Memory B cell (primary cell): ENCODE measurements around the gene FABP7.
"Not testable (repeated sequence)": the region's sequence is repeated elsewhere in the genome, so short reads cannot be mapped to it uniquely, and the experiment has no call there.

Experiments
- ATAC-seq: fragments of 150-1000 bp; cut with Tn5 transposase; 2 replicates; pipeline ENCODE4 v1.10.0; 2021; ENCODE audit warnings: low read depth, mild to moderate bottlenecking, moderate library complexity
- DNase-seq, 2 donors: peaks; one replicate each; pipeline ENCODE4 v3.0.0; 2022; ENCODE audit warnings: low spot score in 2 of 2
- H3K27ac Mint-ChIP-seq: one replicate; pipeline ENCODE4 v1.8.0; 2022; ENCODE audit warnings: mild to moderate bottlenecking, moderate library complexity, mixed read lengths
- H3K27me3 Mint-ChIP-seq: one replicate; pipeline ENCODE4 v1.8.0; 2022; ENCODE audit warnings: mixed read lengths
- H3K36me3 Mint-ChIP-seq: one replicate; pipeline ENCODE4 v1.8.0; 2022; ENCODE audit warnings: mild to moderate bottlenecking, mixed read lengths
- H3K4me1 Mint-ChIP-seq: one replicate; pipeline ENCODE4 v1.8.0; 2022; ENCODE audit warnings: mixed read lengths
- H3K4me3 Mint-ChIP-seq: one replicate; pipeline ENCODE4 v1.8.0; 2022; ENCODE audit warnings: mild to moderate bottlenecking, moderate library complexity, mixed read lengths
- H3K9me3 Mint-ChIP-seq: one replicate; pipeline ENCODE4 v1.8.0; 2022; ENCODE audit warnings: mixed read lengths

FABP7 gene

DNA sequence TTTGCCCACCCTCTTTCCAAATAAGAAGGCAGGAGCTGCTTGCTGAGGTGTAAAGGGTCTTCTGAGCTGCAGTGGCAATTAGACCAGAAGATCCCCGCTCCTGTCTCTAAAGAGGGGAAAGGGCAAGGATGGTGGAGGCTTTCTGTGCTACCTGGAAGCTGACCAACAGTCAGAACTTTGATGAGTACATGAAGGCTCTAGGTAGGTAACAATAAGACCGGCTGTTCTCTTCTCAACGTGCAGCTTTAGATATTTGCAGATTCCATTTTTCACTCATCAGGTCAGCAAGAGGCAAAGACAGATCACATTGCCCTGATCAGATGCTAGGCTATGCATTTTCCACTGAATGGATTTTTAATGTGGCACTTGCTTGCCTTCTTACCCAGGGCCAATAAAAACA lies at the start of gene FABP7:
FABP7 (plus strand) TSS at position 50 of the 400 bp plus-strand sequence; CDS start at position 129, 79 bp downstream.
- ATAC-seq (no peak), DNase-seq (no peak)
- no peak within 1 kb of the TSS for H3K4me3 Mint-ChIP-seq
- H3K27ac Mint-ChIP-seq, result no peak within 1 kb of the TSS
- peaks cover 6% of the 10 kb centered on the region for H3K9me3 Mint-ChIP-seq
- no peaks in the 10 kb centered on the region for H3K27me3 Mint-ChIP-seq
- H3K36me3 Mint-ChIP-seq, result no peaks in the 10 kb centered on the region
- H3K4me1 Mint-ChIP-seq, result no peaks in the 10 kb centered on the region

DNA sequence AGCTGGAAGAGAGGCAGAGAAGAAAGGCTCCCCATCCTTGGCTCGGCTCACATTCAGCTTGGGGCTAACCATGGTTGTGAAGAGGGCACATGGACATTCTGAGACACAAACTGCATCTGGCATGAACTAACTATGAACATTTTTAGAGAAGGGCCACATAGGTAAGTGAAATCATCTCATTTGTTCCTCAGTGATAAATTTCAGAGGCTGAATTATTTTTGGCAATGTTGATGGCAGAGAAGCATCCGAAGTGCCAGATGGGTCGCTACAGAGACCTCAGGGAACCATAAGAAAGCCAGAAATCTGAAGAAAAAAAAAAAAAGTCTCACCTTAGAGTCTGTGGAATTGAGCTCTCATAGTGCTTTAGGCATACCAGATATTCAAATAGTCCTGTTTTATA lies 49.2 kb upstream of the FABP7 start:
- peaks cover 6% of the 10 kb centered on the region for H3K27me3 Mint-ChIP-seq
- ATAC-seq (no peak), DNase-seq (no peak)
- H3K4me1 Mint-ChIP-seq, result no peaks in the 10 kb centered on the region
- no peak overlapping the region for H3K27ac Mint-ChIP-seq
- no peak overlapping the region for H3K4me3 Mint-ChIP-seq
- H3K9me3 Mint-ChIP-seq, result no peaks in the 10 kb centered on the region
- no peaks in the 10 kb centered on the region for H3K36me3 Mint-ChIP-seq

DNA sequence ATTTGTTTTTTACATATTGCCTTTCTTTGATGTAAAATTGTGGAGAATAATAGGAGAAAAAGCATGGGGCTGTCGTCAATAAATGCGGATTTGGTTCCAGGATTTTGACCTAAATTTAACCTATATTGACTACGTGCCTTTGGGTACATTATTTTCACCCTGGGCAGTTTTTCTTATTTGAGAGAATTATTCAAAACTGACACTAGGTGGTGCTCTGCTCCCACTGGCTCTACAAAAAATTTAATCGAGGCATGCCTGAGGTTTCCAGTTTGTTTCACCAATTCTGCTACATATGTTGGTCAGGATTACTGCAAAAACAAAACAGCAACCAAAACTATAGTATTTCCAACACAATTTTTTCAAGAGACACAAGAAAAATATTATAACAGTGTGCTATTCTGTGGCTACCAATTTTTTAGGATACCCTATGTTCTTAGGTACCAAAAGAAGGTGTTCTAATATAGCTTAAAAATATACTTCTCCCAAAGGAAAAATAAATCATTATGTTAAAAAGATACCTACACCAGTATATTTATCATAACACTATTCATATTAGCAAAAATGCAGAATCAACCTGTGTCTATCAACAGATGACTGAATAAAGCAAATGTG lies 48.6 kb upstream of the FABP7 start:
- Mint-ChIP-seq H3K27ac (no peak overlapping the region), H3K4me3 (no peak overlapping the region), H3K27me3 (peaks cover 6% of the 10 kb centered on the region), H3K4me1 (no peaks in the 10 kb centered on the region), H3K9me3 (no peaks in the 10 kb centered on the region), H3K36me3 (no peaks in the 10 kb centered on the region)
- ATAC-seq (no peak), DNase-seq (no peak)

DNA sequence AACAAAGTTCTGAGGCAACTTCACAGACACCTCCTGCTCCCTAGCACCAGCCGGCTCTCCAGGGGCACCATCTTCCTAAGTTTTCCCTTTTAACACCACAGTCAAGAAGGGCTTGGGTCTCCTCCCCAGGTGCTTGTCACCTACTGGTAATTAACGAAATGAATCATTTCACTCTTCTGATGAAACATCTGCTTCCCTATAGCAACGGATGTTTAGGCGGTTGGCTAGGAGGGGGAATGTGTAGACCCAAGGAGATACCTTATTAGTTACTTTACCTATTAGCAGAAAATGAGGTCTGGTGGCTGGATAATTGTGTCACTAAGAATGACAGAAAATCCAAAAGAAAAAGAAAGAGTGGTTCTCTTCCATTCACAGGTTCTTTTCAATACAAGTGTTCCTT lies 46.3 kb upstream of the FABP7 start:
- Mint-ChIP-seq H3K27ac (no peak overlapping the region), H3K4me3 (no peak overlapping the region), H3K9me3 (no peaks in the 10 kb centered on the region), H3K36me3 (no peaks in the 10 kb centered on the region), H3K4me1 (no peaks in the 10 kb centered on the region), H3K27me3 (peaks cover 6% of the 10 kb centered on the region)
- ATAC-seq, result no peak
- no peak for DNase-seq

DNA sequence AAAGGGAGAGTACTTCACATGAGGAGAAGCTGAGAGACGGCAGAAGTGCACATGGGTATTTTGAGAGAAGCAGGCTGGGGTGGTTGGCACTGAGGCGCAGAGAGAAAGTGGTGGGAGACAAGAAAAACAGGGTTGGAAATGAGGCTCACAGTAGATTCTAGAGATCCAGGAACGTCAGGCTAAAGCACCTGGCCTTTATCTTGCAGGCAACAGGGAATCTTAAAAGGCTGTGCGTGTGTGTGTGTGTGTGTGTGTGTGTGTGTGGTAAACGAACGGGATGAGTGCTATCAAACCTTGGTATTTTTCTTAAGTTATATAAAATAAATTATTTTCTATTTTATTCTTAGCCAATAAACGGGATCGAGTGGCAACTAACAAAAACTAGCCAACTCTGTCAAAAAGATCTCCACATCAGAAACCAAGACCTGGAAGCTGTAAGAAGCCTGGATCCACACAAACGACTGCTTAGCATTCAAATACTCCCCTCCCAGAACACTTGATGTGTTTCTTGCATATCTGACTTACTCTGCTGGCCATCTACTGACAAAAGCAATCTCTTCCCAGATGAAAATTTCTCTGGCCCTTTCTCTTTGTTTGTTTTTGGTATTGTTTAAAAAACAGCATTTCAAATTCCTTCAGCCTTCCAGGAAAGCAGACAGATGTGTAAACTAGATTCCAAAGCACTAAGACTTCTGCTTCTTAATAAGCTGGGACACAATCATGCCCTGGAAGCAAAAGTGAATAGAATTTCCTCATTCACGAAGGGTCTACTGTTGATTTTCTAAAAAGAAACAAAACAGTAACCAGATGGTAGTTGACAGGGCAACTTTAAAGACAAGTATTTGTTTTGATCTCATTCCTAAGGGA lies 44.8 kb upstream of the FABP7 start:
- no peak overlapping the region for H3K27ac Mint-ChIP-seq
- H3K4me1 Mint-ChIP-seq, result no peaks in the 10 kb centered on the region
- DNase-seq (no peak), ATAC-seq (no peak)
- no peaks in the 10 kb centered on the region for H3K36me3 Mint-ChIP-seq
- no peaks in the 10 kb centered on the region for H3K9me3 Mint-ChIP-seq
- H3K27me3 Mint-ChIP-seq, result peaks cover 6% of the 10 kb centered on the region
- no peak overlapping the region for H3K4me3 Mint-ChIP-seq

- DNase-seq, result no peak
- no peaks in the 10 kb centered on the region for H3K9me3 Mint-ChIP-seq
- no peaks in the 10 kb centered on the region for H3K36me3 Mint-ChIP-seq
- no peak for ATAC-seq
- H3K4me3 Mint-ChIP-seq, result no peak overlapping the region
- peaks cover 5% of the 10 kb centered on the region for H3K27me3 Mint-ChIP-seq
- H3K27ac Mint-ChIP-seq, result no peak overlapping the region
- no peaks in the 10 kb centered on the region for H3K4me1 Mint-ChIP-seq
These were observed 43.9 kb upstream of the FABP7 start for GRCh38 chr6:122735582-122735981.

DNA sequence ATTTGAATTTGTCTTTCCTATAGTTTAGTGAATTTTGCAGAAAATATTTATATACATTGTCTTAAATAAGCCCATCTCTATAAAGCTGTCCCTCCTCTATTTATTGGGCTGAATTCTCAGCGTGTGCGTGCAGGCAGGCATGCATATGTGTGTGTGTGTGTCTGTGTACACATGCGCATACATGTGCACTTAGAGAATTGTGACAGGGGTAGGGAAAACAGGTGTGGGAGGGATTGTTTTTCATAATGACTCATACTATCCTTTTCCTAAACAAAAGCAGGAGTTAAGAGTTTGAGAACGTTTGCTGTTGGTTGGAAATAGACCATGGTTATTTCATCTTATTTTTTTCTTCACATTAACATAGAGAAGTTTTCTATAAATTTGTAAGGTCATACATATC lies 43.4 kb upstream of the FABP7 start:
- H3K4me1 Mint-ChIP-seq, result no peaks in the 10 kb centered on the region
- H3K27me3 Mint-ChIP-seq, result peaks cover 5% of the 10 kb centered on the region
- H3K9me3 Mint-ChIP-seq, result no peaks in the 10 kb centered on the region
- H3K36me3 Mint-ChIP-seq, result no peaks in the 10 kb centered on the region
- DNase-seq, result no peak
- H3K4me3 Mint-ChIP-seq, result no peak overlapping the region
- no peak for ATAC-seq
- H3K27ac Mint-ChIP-seq, result no peak overlapping the region

GRCh38 chr6:122736616-122737015 lies 42.9 kb upstream of the FABP7 start:
- no peak for ATAC-seq
- H3K36me3 Mint-ChIP-seq, result no peaks in the 10 kb centered on the region
- peaks cover 8% of the 10 kb centered on the region for H3K27me3 Mint-ChIP-seq
- DNase-seq, result no peak
- no peak overlapping the region for H3K4me3 Mint-ChIP-seq
- H3K9me3 Mint-ChIP-seq, result no peaks in the 10 kb centered on the region
- no peak overlapping the region for H3K27ac Mint-ChIP-seq
- H3K4me1 Mint-ChIP-seq, result no peaks in the 10 kb centered on the region

GRCh38 chr6:122740091-122740490 lies 39.4 kb upstream of the FABP7 start:
- peaks cover 5% of the 10 kb centered on the region for H3K27me3 Mint-ChIP-seq
- no peaks in the 10 kb centered on the region for H3K9me3 Mint-ChIP-seq
- H3K36me3 Mint-ChIP-seq, result no peaks in the 10 kb centered on the region
- DNase-seq (no peak), ATAC-seq (no peak)
- H3K4me3 Mint-ChIP-seq, result no peak overlapping the region
- H3K27ac Mint-ChIP-seq, result no peak overlapping the region
- H3K4me1 Mint-ChIP-seq, result no peaks in the 10 kb centered on the region

DNA sequence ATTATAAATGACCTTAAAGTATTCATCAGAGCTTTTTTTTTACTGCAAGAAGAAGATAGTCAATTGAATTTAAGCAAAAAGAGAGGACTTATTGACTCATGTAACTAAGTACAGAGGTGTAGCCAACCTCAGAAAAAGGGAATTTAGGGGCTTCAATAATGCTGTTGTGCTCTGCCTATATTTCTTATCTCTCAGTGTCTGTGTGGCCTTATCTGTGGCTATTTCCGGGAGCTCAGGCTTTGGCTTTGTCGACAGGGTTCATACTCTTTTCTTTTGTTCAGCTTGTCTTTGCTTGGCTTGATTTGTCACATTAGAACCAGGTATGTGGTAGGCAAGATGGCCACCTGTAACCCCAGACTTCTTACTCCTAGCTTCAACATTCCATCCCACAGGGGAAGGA lies 38.6 kb upstream of the FABP7 start:
- Mint-ChIP-seq H3K36me3 (no peaks in the 10 kb centered on the region), H3K9me3 (no peaks in the 10 kb centered on the region), H3K27ac (no peak overlapping the region), H3K4me1 (no peaks in the 10 kb centered on the region), H3K4me3 (no peak overlapping the region), H3K27me3 (peaks cover 5% of the 10 kb centered on the region)
- ATAC-seq, result no peak
- no peak for DNase-seq

DNA sequence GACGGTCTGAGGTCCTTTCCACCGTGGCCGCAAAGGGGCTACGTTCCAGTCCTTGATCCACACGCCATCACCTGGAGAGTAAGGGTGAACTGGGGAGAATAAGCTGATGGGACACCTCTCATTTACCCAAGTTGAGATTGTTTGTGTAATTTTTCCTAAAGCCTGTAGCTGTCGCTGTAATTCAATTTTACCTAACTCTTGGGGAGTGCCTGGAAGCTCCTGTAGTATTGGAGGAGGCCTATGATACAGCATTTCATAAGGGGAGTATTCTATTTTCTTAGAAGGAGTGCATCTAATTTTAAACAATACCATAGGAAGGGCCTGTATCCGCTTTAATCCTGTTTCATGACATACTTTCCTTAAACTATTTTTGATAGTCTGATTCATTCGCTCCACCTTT lies 35.3 kb upstream of the FABP7 start:
- H3K27me3 Mint-ChIP-seq, ATAC-seq, H3K4me3 Mint-ChIP-seq, H3K36me3 Mint-ChIP-seq, H3K27ac Mint-ChIP-seq, DNase-seq, H3K9me3 Mint-ChIP-seq: not testable (repeated sequence)
- H3K4me1 Mint-ChIP-seq, result peaks cover 10% of the 10 kb centered on the region

DNA sequence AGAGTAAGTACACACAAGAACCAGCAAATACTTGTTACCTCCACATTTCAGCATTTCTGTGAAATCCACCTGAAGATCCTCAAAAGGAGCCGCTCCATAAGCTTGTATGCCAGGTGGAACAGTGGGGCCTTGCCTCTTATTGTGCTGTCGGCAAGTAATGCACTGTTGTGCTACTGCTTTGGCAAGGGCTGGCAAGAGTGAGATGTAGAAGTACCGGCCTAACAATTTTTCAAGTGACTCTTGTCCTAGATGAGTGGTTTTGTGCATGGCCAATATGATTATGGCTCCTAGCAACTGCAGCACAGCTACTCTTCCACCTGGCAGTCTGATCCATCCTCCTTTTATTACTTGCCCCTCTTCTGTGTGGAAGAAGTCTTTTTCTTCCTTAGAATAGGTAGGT lies 34.7 kb upstream of the FABP7 start:
- H3K4me1 Mint-ChIP-seq, result peaks cover 10% of the 10 kb centered on the region
- H3K4me3 Mint-ChIP-seq, H3K27me3 Mint-ChIP-seq, H3K27ac Mint-ChIP-seq, H3K9me3 Mint-ChIP-seq, DNase-seq, H3K36me3 Mint-ChIP-seq, ATAC-seq: not testable (repeated sequence)

- ATAC-seq (no peak), DNase-seq (no peak)
- Mint-ChIP-seq H3K36me3 (peaks cover 2% of the 10 kb centered on the region), H3K9me3 (peaks cover 4% of the 10 kb centered on the region), H3K27ac (no peak overlapping the region), H3K4me3 (no peak overlapping the region), H3K4me1 (peaks cover 21% of the 10 kb centered on the region), H3K27me3 (peaks cover 2% of the 10 kb centered on the region)
These were observed 32.8 kb upstream of the FABP7 start for GRCh38 chr6:122746688-122747087.

DNA sequence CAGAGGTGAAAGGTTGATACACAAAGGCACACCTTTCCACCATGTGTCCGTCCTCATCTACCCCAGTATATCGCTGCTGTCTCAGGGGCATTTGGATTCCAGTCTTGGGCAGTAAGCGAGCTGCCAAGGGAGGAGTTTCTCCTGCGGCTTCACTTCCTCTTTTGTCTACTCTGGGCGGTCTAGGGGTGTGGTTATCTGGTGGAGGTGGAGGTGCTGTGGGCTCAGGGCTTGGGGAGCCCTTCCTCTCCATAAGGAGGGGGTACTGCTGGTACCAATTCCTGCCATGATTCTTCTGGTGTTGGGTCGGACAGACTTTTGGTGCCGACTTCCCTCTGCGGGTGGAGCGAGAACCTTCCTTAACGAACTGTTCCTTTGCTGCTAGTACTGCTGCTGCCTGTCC lies 31.9 kb upstream of the FABP7 start:
- Mint-ChIP-seq H3K27me3 (peaks cover 2% of the 10 kb centered on the region), H3K4me3 (no peak overlapping the region), H3K36me3 (peaks cover 2% of the 10 kb centered on the region), H3K4me1 (peaks cover 23% of the 10 kb centered on the region), H3K27ac (no peak overlapping the region), H3K9me3 (peaks cover 4% of the 10 kb centered on the region)
- ATAC-seq (peak; percentile 53), DNase-seq (peak; percentile 20 to 34)

DNA sequence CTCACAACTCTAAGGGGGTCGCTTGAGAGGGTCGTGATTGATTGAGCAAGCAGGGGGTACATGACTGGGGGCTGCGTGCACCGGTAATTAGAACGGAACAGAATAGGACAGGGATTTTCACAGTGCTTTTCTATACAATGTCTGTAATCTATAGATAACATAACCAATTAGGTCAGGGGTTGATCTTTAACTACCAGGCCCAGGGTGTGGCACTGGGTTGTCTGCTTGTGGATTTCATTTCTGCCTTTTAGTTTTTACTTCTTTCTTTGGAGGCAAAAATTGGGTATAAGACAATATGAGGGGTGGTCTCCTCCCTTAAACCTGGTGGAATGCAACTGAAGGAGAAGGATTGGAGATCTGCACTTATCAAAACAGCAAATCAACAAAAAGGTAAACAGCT lies 30.6 kb upstream of the FABP7 start:
- H3K36me3 Mint-ChIP-seq, H3K4me3 Mint-ChIP-seq, DNase-seq: not testable (repeated sequence)

More for the DNA sequence above, 30.6 kb upstream of the FABP7 start:
- peaks cover 26% of the 10 kb centered on the region for H3K4me1 Mint-ChIP-seq
- H3K27me3 Mint-ChIP-seq, ATAC-seq, H3K27ac Mint-ChIP-seq, H3K9me3 Mint-ChIP-seq: not testable (repeated sequence)
